HG02678 (cell line): ENCODE results near the gene SOX4.

Experiments
- ATAC-seq: cut with Tn5 transposase; IDR thresholded peaks from one replicate; pipeline ENCODE4 v1.9.1; 2021; ENCODE audit warnings: mild to moderate bottlenecking, moderate library complexity; ENCODE audit not compliant: unreplicated experiment

The SOX4 gene

DNA sequence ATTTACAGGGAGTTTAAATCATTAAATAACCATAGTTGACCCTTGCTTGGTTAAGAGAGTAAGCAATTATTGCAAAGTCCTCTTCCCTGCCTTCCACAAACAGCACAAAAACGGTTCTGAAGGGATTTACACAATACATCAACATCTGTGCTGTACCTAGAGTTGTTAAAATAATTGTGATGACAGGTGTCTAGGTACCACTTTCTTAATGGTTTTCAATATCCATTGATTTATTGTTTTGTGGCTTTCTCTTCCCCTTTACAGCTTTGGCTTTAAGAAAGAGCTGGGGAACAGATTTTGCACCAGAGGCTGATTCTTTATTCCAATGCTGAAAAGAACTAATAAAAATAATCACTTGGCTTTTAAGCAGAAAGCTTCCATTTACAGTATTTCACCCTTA lies 598 bp upstream of the SOX4 start:
- ATAC-seq = no peak

DNA sequence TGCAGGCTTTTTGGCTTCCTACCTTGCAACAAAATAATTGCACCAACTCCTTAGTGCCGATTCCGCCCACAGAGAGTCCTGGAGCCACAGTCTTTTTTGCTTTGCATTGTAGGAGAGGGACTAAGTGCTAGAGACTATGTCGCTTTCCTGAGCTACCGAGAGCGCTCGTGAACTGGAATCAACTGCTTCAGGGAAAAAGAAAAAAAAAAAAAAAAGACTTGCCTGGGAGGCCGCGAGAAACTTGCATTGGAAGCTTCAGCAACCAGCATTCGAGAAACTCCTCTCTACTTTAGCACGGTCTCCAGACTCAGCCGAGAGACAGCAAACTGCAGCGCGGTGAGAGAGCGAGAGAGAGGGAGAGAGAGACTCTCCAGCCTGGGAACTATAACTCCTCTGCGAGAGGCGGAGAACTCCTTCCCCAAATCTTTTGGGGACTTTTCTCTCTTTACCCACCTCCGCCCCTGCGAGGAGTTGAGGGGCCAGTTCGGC lies 420 bp downstream of the SOX4 start:
- peak; percentile 11 for ATAC-seq

DNA sequence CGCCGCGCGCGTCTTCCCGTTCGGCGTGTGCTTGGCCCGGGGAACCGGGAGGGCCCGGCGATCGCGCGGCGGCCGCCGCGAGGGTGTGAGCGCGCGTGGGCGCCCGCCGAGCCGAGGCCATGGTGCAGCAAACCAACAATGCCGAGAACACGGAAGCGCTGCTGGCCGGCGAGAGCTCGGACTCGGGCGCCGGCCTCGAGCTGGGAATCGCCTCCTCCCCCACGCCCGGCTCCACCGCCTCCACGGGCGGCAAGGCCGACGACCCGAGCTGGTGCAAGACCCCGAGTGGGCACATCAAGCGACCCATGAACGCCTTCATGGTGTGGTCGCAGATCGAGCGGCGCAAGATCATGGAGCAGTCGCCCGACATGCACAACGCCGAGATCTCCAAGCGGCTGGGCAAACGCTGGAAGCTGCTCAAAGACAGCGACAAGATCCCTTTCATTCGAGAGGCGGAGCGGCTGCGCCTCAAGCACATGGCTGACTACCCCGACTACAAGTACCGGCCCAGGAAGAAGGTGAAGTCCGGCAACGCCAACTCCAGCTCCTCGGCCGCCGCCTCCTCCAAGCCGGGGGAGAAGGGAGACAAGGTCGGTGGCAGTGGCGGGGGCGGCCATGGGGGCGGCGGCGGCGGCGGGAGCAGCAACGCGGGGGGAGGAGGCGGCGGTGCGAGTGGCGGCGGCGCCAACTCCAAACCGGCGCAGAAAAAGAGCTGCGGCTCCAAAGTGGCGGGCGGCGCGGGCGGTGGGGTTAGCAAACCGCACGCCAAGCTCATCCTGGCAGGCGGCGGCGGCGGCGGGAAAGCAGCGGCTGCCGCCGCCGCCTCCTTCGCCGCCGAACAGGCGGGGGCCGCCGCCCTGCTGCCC lies 1.1 kb downstream of the SOX4 start:
- ATAC-seq = peak; percentile 20

DNA sequence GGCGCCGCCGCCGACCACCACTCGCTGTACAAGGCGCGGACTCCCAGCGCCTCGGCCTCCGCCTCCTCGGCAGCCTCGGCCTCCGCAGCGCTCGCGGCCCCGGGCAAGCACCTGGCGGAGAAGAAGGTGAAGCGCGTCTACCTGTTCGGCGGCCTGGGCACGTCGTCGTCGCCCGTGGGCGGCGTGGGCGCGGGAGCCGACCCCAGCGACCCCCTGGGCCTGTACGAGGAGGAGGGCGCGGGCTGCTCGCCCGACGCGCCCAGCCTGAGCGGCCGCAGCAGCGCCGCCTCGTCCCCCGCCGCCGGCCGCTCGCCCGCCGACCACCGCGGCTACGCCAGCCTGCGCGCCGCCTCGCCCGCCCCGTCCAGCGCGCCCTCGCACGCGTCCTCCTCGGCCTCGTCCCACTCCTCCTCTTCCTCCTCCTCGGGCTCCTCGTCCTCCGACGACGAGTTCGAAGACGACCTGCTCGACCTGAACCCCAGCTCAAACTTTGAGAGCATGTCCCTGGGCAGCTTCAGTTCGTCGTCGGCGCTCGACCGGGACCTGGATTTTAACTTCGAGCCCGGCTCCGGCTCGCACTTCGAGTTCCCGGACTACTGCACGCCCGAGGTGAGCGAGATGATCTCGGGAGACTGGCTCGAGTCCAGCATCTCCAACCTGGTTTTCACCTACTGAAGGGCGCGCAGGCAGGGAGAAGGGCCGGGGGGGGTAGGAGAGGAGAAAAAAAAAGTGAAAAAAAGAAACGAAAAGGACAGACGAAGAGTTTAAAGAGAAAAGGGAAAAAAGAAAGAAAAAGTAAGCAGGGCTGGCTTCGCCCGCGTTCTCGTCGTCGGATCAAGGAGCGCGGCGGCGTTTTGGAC lies 2.0 kb downstream of the SOX4 start:
- ATAC-seq = peak; percentile 22

DNA sequence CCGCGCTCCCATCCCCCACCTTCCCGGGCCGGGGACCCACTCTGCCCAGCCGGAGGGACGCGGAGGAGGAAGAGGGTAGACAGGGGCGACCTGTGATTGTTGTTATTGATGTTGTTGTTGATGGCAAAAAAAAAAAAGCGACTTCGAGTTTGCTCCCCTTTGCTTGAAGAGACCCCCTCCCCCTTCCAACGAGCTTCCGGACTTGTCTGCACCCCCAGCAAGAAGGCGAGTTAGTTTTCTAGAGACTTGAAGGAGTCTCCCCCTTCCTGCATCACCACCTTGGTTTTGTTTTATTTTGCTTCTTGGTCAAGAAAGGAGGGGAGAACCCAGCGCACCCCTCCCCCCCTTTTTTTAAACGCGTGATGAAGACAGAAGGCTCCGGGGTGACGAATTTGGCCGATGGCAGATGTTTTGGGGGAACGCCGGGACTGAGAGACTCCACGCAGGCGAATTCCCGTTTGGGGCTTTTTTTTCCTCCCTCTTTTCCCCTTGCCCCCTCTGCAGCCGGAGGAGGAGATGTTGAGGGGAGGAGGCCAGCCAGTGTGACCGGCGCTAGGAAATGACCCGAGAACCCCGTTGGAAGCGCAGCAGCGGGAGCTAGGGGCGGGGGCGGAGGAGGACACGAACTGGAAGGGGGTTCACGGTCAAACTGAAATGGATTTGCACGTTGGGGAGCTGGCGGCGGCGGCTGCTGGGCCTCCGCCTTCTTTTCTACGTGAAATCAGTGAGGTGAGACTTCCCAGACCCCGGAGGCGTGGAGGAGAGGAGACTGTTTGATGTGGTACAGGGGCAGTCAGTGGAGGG lies 2.8 kb downstream of the SOX4 start:
- ATAC-seq = no peak

DNA sequence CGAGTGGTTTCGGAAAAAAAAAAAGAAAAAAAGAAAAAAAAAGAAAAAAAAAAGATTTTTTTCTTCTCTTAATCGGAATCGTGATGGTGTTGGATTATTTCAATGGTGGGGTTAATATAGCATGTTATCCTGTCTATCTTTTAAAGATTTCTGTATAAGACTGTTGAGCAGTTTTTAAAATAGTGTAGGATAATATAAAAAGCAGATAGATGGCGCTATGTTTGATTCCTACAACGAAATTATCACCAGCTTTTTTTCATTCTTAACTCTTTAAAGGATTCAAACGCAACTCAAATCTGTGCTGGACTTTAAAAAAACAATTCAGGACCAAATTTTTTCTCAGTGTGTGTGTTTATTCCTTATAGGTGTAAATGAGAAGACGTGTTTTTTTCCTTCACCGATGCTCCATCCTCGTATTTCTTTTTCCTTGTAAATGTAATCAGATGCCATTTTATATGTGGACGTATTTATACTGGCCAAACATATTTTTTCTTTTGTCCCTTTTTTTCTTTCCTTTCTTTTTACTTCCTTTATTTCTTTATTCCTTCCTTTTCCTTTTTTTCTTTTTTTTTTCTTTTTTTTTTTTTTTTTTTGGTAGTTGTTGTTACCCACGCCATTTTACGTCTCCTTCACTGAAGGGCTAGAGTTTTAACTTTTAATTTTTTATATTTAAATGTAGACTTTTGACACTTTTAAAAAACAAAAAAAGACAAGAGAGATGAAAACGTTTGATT lies 3.6 kb downstream of the SOX4 start:
- ATAC-seq = no peak

DNA sequence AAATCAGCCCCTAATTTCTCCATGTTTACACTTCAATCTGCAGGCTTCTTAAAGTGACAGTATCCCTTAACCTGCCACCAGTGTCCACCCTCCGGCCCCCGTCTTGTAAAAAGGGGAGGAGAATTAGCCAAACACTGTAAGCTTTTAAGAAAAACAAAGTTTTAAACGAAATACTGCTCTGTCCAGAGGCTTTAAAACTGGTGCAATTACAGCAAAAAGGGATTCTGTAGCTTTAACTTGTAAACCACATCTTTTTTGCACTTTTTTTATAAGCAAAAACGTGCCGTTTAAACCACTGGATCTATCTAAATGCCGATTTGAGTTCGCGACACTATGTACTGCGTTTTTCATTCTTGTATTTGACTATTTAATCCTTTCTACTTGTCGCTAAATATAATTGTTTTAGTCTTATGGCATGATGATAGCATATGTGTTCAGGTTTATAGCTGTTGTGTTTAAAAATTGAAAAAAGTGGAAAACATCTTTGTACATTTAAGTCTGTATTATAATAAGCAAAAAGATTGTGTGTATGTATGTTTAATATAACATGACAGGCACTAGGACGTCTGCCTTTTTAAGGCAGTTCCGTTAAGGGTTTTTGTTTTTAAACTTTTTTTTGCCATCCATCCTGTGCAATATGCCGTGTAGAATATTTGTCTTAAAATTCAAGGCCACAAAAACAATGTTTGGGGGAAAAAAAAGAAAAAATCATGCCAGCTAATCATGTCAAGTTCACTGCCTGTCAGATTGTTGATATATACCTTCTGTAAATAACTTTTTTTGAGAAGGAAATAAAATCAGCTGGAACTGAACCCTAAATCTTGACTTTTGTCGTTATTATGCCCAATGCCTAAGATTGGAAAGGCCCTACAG lies 4.5 kb downstream of the SOX4 start:
- no peak for ATAC-seq

DNA sequence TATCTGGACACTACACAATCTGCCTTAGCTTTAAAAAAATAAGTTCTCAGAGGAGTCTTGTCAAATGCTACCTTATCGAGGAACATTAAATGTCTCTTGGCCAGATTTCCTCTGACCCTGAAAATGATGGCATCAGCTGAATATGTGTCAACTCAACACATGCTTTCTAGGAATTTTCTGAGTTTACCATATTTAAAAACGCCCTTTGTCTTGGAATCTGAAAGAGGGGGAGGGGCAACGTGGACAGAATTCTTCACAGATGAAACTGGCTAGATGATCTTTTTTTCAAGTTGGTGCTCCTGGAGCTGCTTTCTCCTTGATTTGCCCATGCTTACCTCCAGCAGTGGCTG lies 5.1 kb downstream of the SOX4 start:
- no peak for ATAC-seq

DNA sequence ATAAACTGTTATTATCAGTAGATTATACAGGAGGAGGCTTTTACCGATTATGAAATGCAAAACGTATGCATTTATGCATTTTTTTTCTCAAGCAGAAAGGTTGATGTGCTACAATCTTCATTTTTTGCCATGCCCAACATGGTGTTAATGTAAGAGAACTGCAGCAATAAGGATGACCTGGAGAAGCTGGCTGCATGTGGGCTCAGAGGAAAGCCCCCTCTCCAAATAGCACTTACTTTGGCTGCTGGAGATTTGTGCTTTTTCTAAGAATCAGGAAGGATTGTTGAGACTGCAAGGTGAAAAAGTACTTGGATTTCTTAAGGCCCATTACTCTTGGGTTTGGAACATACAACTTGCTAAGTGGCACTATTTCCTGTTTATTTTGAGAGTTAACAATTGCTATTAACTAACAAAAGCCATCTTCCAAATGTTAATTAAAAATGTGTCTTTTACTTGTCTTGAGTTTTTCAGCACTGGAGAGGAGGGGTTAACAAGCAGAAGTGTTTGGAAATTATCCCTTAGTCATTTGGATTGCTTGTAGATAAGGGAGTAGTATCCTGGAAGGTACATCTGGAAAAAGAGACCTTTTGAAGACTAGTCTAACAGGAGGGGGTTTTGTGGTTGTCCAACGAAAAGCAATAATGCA lies 5.6 kb downstream of the SOX4 start:
- ATAC-seq = no peak

DNA sequence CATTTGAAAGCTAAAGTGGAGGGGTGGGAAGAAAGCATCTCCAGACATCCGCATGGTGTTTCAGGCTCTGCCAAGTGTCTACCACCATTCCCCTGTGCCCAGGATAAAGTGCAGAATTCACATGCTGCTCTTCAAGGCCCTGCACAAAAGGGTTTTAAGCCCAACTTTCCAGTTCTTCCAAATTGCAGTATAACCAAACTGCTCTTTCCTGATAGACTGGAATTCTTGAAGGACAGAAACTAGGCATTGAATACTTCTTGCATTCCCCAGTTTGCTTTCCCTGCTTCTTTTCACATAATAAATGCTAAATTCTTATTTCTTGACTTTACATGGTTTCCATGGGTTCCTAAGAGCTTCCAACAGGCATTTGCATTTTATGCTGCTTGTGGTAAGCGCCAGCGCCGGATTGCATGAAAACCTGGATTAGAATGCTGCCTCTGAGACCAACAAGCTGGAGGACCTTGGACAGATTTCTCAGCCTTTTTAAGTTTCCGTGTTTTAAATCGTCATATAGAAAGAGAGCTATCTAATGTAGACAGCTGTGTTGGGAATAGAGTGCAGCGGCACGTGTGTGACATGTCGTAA lies 7.9 kb downstream of the SOX4 start:
- no peak for ATAC-seq

DNA sequence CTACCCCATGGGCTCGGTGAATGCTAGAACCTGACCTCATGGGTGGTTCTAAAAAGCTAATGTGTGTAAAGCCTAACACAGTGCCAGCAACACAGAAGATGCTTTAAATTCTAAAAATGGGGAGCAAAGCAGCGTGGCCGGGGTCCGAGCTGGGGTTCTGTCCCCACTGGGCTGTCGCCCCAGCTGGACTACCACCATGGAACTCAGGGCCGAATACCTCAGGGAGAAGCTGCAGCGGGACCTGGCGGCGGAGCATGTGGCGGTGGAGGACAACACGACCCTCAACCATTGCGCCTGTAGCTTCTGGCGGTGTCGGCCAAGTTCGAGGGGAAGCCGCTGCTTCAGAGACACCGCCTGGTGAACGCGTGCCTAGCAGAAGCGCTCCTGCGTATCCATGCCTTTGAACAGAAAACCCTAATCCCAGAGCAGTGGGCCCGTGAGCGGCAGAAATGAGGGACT lies 8.4 kb downstream of the SOX4 start:
- no peak for ATAC-seq

DNA sequence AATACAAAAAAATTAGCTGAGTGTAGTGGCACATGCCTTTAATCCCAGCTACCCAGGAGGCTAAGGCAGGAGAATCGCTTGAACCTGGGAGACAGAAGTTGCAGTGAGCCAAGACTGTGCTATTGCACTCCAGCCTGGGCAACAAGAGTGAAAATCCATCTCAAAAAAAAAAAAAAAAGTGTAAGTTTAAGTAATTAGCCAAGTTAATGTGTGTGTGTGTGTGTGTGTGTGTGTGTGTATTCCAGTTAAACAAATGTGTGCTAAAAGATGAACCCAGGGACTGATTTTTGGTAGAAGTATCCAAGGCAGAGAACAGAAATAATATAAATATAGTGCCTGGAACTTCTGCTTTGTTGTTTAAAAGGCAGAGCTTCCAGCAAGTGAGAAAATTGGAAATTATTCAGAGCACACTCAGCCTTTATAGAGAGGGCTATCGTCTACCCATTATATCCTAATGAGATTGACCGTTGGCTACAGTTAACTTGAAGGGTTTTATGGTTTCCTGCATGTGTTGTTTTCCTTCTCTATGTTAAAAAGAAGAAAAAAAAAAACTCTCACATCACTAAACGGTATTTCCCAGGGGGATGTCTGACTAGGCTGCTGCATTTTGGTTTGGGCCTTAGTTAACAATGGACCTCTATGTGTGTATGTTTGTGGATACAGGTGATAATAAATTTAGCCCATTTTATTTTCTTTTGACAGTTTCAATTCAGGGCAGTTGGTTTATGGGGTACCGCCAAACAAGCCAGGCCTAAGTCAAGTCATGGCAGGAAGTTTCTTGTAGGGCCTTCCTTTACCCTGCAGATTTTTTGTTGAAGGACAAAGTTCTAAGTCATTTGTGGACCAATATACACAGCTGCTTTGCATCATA lies 9.8 kb downstream of the SOX4 start:
- ATAC-seq = peak; percentile 53

DNA sequence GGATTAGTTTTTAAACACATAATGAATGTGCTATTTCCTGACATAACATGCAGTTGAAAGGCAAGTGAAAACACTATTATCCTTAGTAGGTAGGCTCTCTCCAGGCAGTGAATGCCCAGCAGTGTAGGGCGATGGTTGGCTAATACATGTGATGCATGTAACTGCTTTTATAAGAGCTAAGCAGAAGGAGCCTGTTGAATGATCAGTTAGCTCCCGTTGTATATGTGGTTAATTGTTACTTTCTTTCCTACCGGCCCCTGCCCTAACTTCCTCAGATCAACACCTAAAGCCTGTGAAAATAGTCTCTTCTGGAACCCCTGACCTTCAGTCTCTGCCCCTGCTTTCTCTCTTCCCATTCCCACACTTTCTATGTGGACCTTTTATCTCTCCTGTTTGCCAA lies 10.5 kb downstream of the SOX4 start:
- no peak for ATAC-seq

DNA sequence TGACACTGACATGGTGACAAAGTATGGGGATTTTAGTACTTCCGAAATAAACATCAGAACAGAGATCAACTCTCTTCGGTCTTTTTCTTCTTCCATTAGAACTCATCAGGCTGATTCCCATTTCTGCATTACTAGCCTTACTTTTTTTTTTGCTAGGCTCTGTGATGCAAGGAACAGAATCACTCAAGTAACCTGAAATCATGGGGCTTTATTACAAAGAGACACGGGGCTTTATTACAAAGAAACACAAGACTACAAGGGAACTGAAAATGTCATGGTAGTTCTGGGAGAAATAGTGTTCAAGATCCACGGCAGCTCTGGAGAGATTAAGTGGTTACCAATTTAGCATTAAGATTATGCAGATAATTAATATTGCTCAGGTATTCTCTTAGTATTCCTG lies 11.6 kb downstream of the SOX4 start:
- no peak for ATAC-seq

DNA sequence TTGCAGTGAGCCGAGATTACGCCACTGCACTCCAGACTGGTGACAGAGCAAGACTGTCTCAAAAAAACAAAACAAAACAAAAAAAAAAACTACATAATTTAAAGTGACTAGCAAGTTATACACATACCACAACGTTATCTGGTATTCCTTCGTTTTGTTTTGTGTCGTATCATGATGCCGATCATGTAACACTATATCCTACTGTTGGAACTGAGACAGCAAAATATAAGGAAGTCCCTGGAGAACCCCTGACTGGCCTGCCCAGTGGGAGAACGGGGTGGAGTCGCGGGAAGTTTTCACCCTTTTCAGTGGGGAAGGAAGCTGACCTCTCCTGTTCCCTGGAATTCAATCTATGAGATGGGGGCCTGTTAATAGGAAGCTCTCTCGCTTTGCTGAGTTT lies 15.1 kb downstream of the SOX4 start:
- ATAC-seq = no peak

DNA sequence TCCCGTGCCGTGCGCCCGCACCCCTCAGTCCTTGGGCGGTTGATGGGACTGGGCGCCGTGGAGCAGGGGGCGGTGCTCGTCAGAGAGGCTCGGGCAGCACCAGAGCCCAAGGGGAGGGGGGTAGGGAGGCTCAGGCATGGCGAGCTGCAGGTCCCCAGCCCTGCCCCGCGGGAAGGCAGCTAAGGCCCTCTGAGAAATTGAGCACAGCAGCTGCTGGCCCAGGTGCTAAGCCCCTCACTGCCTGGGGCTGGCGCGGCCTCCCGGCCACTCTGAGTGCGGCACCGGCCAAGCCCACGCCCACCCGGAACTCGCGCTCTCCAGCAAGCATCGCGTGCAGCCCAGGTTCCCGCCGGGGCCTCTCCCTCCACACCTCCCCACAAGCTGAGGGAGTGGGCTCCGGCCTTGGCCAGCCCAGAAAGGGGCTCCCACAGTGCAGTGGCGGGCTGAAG lies 16.4 kb downstream of the SOX4 start:
- no peak for ATAC-seq

DNA sequence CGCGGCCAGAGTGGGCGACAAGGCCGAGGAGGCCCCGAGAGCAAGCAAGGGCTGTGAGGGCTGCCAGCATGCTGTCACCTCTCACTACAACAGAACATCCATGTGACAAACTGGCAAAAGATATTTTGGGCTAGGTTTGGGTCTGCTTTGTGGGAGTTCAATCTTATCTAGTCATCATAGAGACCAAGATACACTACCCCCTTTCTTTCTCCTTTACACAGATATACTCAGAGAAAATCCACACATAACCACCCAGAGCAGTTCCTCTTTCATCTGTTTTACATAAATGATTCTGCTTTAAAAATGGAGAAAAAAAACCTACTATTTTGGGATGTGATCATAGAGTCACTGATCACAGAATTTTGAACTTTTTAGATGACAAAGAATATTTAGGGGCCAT lies 16.8 kb downstream of the SOX4 start:
- ATAC-seq = peak; percentile 92

DNA sequence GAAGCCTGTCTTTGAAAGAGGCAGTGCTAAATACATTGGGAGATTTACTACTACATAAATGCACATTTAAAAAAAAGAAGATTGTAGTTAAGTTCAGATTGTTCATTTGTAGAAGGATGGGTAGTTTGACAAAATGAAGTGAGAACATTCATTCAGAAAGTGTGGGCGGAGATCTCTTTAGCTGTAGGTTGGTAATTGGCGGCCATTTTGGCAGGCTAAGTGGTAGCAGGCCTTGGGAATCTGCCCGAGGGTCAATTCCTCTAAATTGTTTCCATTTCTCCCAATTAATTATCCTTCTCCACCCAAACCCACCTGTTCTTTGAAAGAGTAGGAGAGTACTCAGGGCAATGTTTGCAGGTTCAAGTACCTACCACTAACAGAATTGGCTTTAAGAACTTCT lies 17.9 kb downstream of the SOX4 start:
- ATAC-seq = no peak
